Gastroesophageal sphincter (tissue), 4 donors: ENCODE data around the gene TAF13. TPM values are rescaled to one million over a fixed set of nuclear protein-coding genes. Genes with fewer than 3 reads are reported as not detected.

Experiments used
- ATAC-seq: fragments of 150-250 bp; one replicate; pipeline ENCODE4 v1.9.1; 2016; ENCODE audit warnings: mild to moderate bottlenecking, moderate library complexity
- H3K27ac ChIP-seq, 4 donors: fragments of 200-600 bp; sonication (generic) in 3 of 4; 1 replicate in 3 of 4; 2 replicates in 1 of 4; pipeline ENCODE4 v1.5.1; 2016 to 2019
- H3K27me3 ChIP-seq: fragments of 200-600 bp; sonication (generic); one replicate; pipeline ENCODE4 v1.5.1; 2019
- H3K36me3 ChIP-seq, 2 donors: fragments of 200-600 bp; sonication (generic); one replicate each; pipeline ENCODE4 v1.5.1; 2019; ENCODE audit warnings: control low read depth in 1 of 2
- H3K4me1 ChIP-seq, 3 donors: fragments of 200-600 bp; sonication (generic); 1 replicate in 2 of 3; 2 replicates in 1 of 3; pipeline ENCODE4 v1.5.1; 2016 to 2019; ENCODE audit warnings: control low read depth in 2 of 3
- H3K4me3 ChIP-seq, 2 donors: fragments of 200-600 bp; sonication (generic); one replicate each; pipeline ENCODE4 v1.5.1; 2019; ENCODE audit warnings: mild to moderate bottlenecking in 1 of 2, moderate library complexity in 1 of 2
- H3K9me3 ChIP-seq, 3 donors: fragments of 200-600 bp; sonication (generic); one replicate each; pipeline ENCODE4 v1.5.1; 2017 to 2019; ENCODE audit warnings: control low read depth in 2 of 3
- EP300 ChIP-seq: sonication (generic); formaldehyde crosslinking; IDR thresholded peaks from one replicate; pipeline ENCODE4 v1.6.1; 2017; ENCODE audit warnings: antibody characterized with exemption, mild to moderate bottlenecking
- POLR2A ChIP-seq, 2 donors: fragments of 450-650 bp; IDR thresholded peaks; one replicate each; pipeline ENCODE4 v1.6.1; 2017; ENCODE audit warnings: antibody characterized with exemption in 2 of 2, mild to moderate bottlenecking in 2 of 2, moderate library complexity in 1 of 2
- POLR2AphosphoS5 ChIP-seq: sonication (generic); formaldehyde crosslinking; IDR thresholded peaks from one replicate; pipeline ENCODE4 v1.6.1; 2017; ENCODE audit warnings: antibody characterized with exemption
- WGBS, 2 donors: methylation state at CpG; one replicate each; pipeline ENCODE4 v1.1.5; 2018; ENCODE audit warnings: low coverage in 1 of 2; 5-methylcytosine and 5-hydroxymethylcytosine counted together
- total RNA-seq, 4 donors: library from RNA; depleted of rRNA; stranded (reverse); fragments of >200 nt; gene quantifications; one replicate each; pipeline ENCODE4 v1.1.0, GENCODE V29; 2016
- TF ChIP-seq, protein P1 (sequence below), 4 experiments: fragments of 200-600 bp in 2 of 4; fragments of 450-650 bp in 2 of 4; sonication (generic) in 1 of 4; IDR thresholded peaks; one replicate each; pipeline ENCODE4 v1.5.1; 2017 to 2019; ENCODE audit warnings: antibody characterized with exemption in 4 of 4, mild to moderate bottlenecking in 2 of 4, moderate library complexity in 2 of 4

Gene TAF13, protein sequence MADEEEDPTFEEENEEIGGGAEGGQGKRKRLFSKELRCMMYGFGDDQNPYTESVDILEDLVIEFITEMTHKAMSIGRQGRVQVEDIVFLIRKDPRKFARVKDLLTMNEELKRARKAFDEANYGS
- 10 to 100 TPM; 54.8 to 73.1 (median 59.1) TPM for total RNA-seq

DNA sequence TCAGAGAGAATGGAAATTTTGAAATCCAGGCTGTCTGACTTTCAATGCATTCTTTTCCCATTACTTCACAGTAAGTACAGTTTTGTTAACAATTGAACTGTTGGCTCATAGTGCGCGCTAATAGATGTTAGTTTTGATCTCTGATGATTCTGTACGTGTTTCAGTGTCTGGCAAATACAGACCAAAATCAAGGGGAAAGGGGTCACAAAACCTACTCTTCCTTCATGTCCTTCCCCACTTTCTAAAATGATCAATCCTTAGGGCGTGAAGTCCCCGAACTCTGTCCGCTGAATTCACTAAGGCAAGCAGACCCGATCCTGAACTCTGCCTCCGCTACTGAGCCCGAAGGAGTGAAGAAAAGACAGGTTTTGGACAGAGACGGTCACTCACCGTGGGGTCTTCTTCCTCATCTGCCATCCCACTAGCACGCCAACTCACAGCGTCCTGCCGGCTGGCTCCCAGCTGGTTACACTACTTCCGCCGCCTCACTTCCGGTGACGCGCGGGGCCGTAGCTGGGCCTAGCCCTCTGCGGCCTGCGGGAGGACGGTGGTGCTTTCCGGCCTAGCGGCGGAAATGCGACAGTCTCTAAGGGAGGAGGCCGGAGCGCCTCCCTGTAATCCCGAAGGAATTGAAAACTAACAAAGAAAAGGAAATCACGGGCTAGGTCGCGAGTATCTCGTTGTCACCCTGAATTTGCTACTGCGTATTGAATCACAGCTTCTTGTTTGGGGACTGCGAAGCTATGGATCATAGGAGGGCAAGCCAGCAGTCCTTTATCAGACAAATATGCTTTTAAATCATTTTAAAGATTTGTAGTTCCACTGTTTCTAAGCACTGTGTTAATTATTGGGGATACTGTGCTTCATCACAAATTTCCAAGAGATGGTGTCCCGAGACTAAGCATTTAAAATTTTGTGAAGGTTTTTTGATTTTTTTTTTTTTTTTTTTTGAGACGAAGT lies at the start of gene TAF13:
TSS of gene TAF13 (minus strand) at position 473 of the 960 bp plus-strand sequence. CDS start at position 417, 56 bp downstream.
- WGBS, 2 donors, result 8 to 14% methylated on average over 6 to 17 of the region's 39 CpGs
- Histone ChIP-seq H3K27me3 (no peaks in the 10 kb centered on the region), H3K36me3 (peaks cover 0 to 27% of the 10 kb centered on the region in 2 donors), H3K9me3 (no peaks in the 10 kb centered on the region), H3K4me1 (peaks cover 0 to 31% (median 6%) of the 10 kb centered on the region in 3 donors), H3K4me3 (peak within 1 kb of the TSS; percentile 64 to 96), H3K27ac (peak within 1 kb of the TSS; percentile 91 to 98 (median 95))
- peak; percentile 100 for ATAC-seq
- TF ChIP-seq EP300, result no peak
- TF ChIP-seq POLR2A (IDR thresholded peaks at IDR 0.05), result peak; percentile 94 to 95
- TF ChIP-seq POLR2AphosphoS5, result peak; percentile 99
- TF ChIP-seq, protein P1, sequence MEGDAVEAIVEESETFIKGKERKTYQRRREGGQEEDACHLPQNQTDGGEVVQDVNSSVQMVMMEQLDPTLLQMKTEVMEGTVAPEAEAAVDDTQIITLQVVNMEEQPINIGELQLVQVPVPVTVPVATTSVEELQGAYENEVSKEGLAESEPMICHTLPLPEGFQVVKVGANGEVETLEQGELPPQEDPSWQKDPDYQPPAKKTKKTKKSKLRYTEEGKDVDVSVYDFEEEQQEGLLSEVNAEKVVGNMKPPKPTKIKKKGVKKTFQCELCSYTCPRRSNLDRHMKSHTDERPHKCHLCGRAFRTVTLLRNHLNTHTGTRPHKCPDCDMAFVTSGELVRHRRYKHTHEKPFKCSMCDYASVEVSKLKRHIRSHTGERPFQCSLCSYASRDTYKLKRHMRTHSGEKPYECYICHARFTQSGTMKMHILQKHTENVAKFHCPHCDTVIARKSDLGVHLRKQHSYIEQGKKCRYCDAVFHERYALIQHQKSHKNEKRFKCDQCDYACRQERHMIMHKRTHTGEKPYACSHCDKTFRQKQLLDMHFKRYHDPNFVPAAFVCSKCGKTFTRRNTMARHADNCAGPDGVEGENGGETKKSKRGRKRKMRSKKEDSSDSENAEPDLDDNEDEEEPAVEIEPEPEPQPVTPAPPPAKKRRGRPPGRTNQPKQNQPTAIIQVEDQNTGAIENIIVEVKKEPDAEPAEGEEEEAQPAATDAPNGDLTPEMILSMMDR (IDR thresholded peaks at IDR 0.05), result peak in 3 of 4 experiments; percentile 45 to 82 (median 81)

DNA sequence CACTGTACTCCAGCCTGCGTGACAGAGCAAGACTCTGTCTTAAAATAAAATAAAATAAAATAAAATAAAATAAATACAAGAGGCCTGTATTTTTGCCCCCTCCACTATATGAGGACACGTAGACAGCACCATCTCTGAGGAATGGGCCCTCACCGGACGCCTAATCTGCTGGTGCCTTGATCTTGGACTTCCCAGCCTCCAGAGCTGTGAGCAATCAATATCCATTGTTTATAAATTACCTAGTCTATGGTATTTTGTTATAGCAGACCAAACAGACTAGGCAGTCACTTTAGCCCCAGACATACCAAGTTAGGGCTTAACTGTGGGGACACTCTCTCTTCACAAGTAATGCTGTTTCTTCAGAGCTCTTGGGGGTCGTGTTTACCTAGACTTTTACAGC lies 44.6 kb upstream of the TAF13 start:
- WGBS, 2 donors, result 90 to 94% methylated on average over 3 to 5 of the region's 5 CpGs
- Histone ChIP-seq H3K27ac (no peak overlapping the region), H3K4me3 (no peak overlapping the region), H3K36me3 (no peaks in the 10 kb centered on the region), H3K9me3 (no peaks in the 10 kb centered on the region), H3K4me1 (no peaks in the 10 kb centered on the region), H3K27me3 (peaks cover 23% of the 10 kb centered on the region)
- no peak for ATAC-seq
- TF ChIP-seq EP300, result no peak
- no peak for TF ChIP-seq POLR2AphosphoS5
- no peak for TF ChIP-seq POLR2A (IDR thresholded peaks at IDR 0.05)
- TF ChIP-seq, protein P1 (IDR thresholded peaks at IDR 0.05), result no peak

DNA sequence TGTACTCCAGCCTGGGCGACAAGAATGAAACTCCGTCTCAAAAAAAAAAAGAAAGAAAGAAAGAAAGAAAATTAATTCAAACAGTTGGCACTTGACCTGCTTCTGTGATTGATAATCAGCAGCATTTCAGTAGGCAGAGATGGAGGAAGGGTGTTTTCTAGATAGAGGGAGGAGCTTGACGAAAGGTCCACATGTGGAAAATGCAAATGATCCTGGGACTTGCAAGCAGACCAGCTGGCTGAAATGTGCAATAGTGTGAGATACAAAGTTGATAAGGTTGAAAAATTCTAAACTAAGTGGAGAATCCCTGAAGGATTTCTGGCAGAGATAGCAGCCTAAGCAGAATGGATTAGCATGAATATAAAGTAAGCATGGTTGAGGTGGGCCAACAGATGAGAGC lies 42.3 kb upstream of the TAF13 start:
- H3K9me3 ChIP-seq, result no peaks in the 10 kb centered on the region
- H3K4me1 ChIP-seq, result peaks cover 0 to 14% (median 8%) of the 10 kb centered on the region in 3 donors
- ATAC-seq, result no peak
- peaks cover 43% of the 10 kb centered on the region for H3K27me3 ChIP-seq
- H3K27ac ChIP-seq, result no peak overlapping the region
- 43 to 69% methylated on average over 1 to 3 of the region's 3 CpGs for WGBS, 2 donors
- no peak overlapping the region for H3K4me3 ChIP-seq
- TF ChIP-seq POLR2AphosphoS5 (no peak), POLR2A (IDR thresholded peaks at IDR 0.05) (no peak), EP300 (no peak)
- TF ChIP-seq, protein P1 (IDR thresholded peaks at IDR 0.05), result no peak
- no peaks in the 10 kb centered on the region for H3K36me3 ChIP-seq

DNA sequence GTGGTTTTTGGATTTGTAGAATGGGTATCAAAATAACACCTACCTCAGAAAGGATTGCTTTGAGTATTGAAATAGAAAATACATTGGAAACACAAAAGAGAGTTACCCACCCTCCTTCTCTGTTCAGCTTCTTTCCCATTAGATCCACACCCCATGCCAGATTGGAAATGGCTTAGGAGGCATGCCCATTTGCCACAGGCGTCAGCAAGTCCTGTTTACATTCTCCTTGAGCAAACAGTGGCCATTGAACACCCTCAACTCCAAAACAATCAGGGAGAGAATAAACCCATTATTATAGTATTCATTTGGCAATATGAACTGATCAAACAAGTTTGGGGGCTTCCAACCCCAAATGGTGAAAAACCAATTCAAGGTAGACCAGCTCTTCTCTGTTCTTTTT lies 40.5 kb upstream of the TAF13 start:
- ATAC-seq, result no peak
- Histone ChIP-seq H3K36me3 (no peaks in the 10 kb centered on the region), H3K4me3 (no peak overlapping the region), H3K4me1 (peaks cover 0 to 25% (median 11%) of the 10 kb centered on the region in 3 donors), H3K9me3 (no peaks in the 10 kb centered on the region), H3K27ac (no peak overlapping the region), H3K27me3 (peaks cover 43% of the 10 kb centered on the region)
- TF ChIP-seq EP300 (no peak), POLR2AphosphoS5 (no peak), POLR2A (IDR thresholded peaks at IDR 0.05) (no peak)
- TF ChIP-seq, protein P1 (IDR thresholded peaks at IDR 0.05), result no peak
- 60 to 75% methylated on average over 1 of the region's 1 CpG for WGBS, 2 donors
